ENCODE results near the gene TBC1D8. TPM values are rescaled to one million over a fixed set of nuclear protein-coding genes. Genes with fewer than 3 reads are reported as not detected.
A peak's percentile ranks its signal among the peaks of the same experiment; 100 is the strongest.

TBC1D8 gene
- total and polyA plus RNA-seq, 2 of the 13 experiments (the other 11 are each of a cell fraction or from before 2014, with no cell fraction given): 45.1 to 95.4 TPM

- TF ChIP-seq AHDC1 (CRISPR knock-in tag; IDR thresholded peaks at IDR 0.05; ENCODE audit: borderline replicate concordance): peak; percentile 51
- peak; percentile 99 for TF ChIP-seq ZNF749 (CRISPR knock-in tag; IDR thresholded peaks at IDR 0.05; ENCODE audit: borderline replicate concordance)
- peak; percentile 93 for TF ChIP-seq ZNF317 (CRISPR knock-in tag; IDR thresholded peaks at IDR 0.05)
- TF ChIP-seq ZNF280D (CRISPR knock-in tag; IDR thresholded peaks at IDR 0.05): peak; percentile 98
- TF ChIP-seq PHF20 (CRISPR knock-in tag; IDR thresholded peaks at IDR 0.05): peak; percentile 99
- no peak for TF ChIP-seq ZNF326 (CRISPR knock-in tag; IDR thresholded peaks at IDR 0.05; ENCODE audit: borderline replicate concordance)
- TF ChIP-seq ZUFSP (CRISPR knock-in tag; IDR thresholded peaks at IDR 0.05; ENCODE audit: borderline replicate concordance): 0 out of 2 replicates have a peak, but pooled peaks have one; percentile 66
- TF ChIP-seq ZBTB21 (CRISPR knock-in tag; IDR thresholded peaks at IDR 0.05): peak; percentile 88
- peak; percentile 96; the same call in 1 of the 2 replicates for TF ChIP-seq PLSCR1 (CRISPR knock-in tag; IDR thresholded peaks at IDR 0.05; ENCODE audit: borderline replicate concordance)
- TF ChIP-seq FOXC1 (CRISPR knock-in tag; IDR thresholded peaks at IDR 0.05; ENCODE audit: borderline replicate concordance): peak; percentile 100
- TF ChIP-seq RELA (CRISPR knock-in tag; IDR thresholded peaks at IDR 0.05): peak; percentile 77; the same call in 1 of the 2 replicates
- peak; percentile 99 for TF ChIP-seq ZSCAN9 (CRISPR knock-in tag; IDR thresholded peaks at IDR 0.05; ENCODE audit: borderline replicate concordance)
- TF ChIP-seq CC2D1A (CRISPR knock-in tag; IDR thresholded peaks at IDR 0.05): peak; percentile 94; the same call in 1 of the 2 replicates
- TF ChIP-seq HCFC1 (IDR thresholded peaks at IDR 0.05; ENCODE audit: low read depth, low read length): peak; percentile 71
- peak; percentile 100 for TF ChIP-seq MAX (IDR thresholded peaks at IDR 0.05)
- TF ChIP-seq SIN3B (IDR thresholded peaks at IDR 0.05; ENCODE audit: low read length): no peak
- TF ChIP-seq MAF1 (CRISPR knock-in tag; IDR thresholded peaks at IDR 0.05; ENCODE audit: borderline replicate concordance): peak; percentile 88
Observed at GRCh38 chr2:101001691-101002561, 149.3 kb downstream of the TBC1D8 start, which contains the start of gene RPL31 (continued).

Measured in HepG2 (cell line).